HG03135 (cell line): Measurements from ENCODE around the gene EMC8.
A peak's percentile ranks its signal among the peaks of the same experiment; 100 is the strongest.
"Not testable (repeated sequence)": the region's sequence is repeated elsewhere in the genome, so short reads cannot be mapped to it uniquely, and the experiment has no call there.

Source experiments
- ATAC-seq: cut with Tn5 transposase; IDR thresholded peaks from one replicate; pipeline ENCODE4 v1.9.1; 2021; ENCODE audit warnings: mild to moderate bottlenecking, moderate library complexity; ENCODE audit not compliant: unreplicated experiment

EMC8 gene

DNA sequence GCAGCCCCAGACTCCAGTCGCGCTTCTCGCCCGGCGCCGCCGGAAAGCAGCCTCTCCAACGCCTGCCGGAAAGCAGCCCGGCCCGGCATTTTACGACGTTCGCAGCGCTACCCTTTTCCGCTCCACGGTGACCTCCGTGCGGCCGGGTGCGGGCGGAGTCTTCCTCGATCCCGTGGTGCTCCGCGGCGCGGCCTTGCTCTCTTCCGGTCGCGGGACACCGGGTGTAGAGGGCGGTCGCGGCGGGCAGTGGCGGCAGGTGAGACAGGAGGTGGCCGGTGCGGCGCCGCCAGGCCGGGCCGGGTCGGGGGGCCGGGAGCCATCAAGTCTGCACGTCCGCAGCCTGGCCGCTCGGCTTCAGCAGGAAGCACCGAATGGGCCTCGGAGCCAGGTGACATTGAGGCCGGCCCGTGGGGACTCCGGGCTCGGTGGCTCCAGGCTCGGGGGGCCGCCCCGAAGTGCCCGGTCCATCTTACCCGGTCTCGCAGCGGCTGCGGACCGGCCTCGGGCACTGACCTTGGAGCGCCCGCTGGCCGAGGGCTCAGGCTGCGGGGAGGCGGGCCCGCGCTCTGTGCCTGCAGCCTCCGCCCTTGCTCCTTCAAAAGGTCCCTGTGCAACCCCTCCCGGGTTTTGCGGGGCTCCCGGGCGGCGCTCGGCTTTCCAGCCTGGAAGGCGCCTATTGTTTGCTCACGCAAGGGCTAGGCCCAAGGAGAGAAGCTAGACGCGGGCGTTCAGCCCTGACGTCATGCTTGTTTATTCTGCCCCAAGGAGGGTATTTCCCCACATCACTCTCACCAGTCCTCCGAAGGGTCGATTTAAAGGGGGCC is at the start of gene EMC8, which contains the start of gene COX4I1:
Gene EMC8 (minus strand): TSS at position 48 of the 824 bp plus-strand sequence. CDS start 249 bp downstream, outside the sequence.
Gene COX4I1 (plus strand): TSS at position 199 of the 824 bp plus-strand sequence. CDS start 1,511 bp downstream, outside the sequence.
- peak; percentile 78 for ATAC-seq

DNA sequence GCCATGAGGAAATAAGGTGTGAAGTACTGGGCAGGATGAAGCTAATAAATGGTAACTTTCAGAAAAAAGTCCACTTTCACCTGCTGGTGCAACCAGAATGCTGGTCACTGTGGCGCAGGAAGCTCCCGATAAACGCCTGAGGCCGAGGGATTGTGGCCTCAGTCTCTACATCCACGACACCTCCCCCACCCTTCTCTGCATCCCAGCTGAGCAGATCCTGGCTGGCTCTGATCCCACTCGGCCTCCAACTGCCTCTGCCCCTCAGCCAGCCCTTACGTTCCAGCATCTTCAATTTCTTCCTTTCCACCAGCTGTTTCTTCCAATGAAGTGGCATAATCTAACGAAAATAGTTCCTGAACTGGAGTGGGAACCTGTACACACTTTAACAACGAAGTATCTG is 49.6 kb upstream of the EMC8 start:
- no peak for ATAC-seq

DNA sequence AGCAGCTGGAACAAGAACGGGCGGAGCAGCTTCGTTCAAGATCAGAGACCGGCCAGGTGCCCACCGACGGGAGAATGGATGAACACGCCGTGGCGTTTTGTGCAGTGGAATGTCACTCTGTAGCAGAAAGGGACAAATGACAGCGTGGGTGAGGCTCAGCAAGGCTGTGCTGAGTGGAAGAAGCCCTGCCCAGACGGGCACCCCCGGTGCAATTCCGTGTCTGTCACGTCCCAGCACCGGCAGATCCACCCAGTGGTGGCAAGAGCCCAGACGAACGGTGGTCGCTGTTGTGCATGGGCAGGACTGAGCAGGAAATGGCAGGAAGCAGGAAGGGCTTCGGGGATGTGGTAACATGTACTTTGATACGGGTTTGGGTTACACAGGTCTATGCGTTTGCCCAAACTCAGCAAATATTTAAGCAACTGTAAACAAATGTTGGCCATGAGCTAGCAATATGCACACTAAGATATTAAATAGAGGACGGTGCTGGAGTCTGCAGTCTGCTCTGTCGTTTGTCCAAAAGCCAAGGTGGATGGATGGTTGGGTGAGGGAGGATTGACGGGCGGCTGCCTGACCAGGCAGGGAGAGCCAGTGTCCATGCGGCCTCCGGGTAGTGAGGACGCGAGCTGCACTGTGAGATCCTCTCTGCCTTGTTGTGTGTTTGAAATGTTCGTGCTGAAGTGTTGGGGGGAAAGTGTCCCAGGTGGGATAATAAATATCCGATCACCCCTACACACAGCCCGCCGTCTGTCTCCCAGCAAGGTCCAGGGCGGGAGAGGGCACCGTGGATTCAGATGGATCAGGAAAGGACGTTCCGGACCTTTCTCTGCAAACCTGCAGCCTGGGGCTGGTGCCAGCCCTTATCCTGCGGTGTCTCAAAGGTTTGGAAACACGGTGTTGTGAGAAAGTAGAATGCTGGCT is 48.6 kb upstream of the EMC8 start:
- ATAC-seq, result no peak

DNA sequence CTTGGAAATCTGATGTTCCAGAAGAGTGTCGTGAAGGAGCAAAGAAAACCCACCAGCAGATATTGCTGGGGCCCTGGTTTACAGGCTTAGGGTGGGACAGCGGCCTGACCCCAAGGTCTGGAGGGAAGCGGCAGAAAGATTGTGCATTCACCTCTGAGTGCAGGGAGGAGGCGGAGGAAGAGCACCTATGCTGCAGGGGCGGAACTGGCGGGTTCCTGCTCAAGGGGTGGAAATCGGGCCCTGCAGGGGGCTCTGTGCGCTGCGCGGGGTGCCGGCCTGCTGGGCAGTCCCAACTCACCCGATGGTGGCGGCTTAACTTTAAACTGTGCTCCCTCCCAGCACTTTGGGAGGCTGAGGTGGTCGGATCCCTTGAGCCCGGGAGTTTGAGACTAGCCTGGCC is 47.7 kb upstream of the EMC8 start:
- no peak for ATAC-seq

DNA sequence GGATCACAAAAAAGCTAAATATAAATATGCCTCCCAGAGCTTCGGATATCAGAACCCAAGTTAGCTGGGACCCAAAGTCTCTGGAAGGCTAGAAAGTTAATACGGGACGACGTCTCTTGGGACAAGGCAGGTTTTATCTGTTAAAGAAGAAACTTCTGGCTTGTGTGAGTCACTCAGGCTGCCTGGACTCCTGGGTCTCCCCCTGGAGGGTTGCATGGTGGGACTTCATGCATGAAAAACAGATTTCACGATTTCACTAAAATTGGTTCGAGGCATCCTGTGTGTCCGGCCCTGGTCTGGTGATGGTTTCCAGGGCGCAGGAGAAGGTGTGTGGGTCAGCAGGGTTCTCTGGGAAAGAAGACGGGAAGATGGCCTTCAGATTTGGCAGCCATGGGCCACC is 47.1 kb upstream of the EMC8 start:
- no peak for ATAC-seq

DNA sequence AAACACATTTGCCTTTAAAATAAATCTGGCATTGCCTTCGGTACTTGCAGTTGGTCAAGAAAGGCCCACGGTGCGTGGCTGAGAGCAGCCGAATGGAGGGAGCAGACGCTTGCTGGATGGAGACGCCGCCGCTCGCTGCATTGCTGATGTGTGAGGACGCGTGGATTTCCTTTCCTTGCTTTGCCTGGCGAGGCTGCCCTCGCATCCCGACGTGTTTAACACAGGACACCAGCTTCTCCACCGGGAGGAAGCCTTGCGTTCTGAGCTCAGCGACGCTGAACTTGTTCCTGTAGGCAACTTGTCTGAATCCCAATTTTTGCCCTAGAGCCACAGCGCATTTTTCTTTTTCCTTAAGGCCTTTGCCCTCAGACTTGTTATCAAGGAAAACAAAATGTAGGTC is 45.9 kb upstream of the EMC8 start:
- no peak for ATAC-seq

DNA sequence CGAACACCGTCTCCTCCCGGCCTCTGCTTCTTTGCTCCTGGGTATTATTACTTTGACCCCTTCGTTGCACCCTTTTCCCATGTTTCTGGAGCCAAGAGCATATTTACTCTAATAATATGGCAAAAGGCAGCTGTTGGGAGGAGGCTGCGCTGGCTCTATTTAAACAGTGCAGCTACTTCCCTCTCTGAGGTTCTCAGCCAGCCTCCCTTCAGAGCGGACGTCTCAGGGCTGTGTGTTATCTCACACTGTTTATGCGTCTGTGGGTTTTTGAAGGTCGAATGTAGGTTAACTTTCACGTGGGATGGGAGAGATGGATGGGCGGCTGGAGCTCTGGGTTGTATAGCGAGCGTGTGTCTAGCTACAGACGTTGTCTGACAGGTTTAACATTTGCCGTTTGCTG is 45.4 kb upstream of the EMC8 start:
- no peak for ATAC-seq

DNA sequence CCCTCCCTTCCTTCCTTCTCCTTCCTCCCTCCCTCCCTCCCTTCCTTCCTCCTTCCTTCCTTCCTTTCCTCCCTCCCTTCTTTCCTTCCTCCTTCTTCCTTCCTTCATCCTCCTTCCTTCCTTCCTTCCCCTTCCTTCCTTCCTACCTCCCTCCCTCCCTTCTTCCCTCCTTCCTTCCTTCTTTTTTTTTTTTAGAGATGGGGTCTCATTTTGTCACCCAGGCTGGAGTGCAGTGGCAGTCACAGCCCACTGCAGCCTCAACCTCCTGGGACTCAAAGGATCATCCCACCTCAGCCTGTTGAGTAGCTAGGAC is 44.8 kb upstream of the EMC8 start:
- no peak for ATAC-seq

DNA sequence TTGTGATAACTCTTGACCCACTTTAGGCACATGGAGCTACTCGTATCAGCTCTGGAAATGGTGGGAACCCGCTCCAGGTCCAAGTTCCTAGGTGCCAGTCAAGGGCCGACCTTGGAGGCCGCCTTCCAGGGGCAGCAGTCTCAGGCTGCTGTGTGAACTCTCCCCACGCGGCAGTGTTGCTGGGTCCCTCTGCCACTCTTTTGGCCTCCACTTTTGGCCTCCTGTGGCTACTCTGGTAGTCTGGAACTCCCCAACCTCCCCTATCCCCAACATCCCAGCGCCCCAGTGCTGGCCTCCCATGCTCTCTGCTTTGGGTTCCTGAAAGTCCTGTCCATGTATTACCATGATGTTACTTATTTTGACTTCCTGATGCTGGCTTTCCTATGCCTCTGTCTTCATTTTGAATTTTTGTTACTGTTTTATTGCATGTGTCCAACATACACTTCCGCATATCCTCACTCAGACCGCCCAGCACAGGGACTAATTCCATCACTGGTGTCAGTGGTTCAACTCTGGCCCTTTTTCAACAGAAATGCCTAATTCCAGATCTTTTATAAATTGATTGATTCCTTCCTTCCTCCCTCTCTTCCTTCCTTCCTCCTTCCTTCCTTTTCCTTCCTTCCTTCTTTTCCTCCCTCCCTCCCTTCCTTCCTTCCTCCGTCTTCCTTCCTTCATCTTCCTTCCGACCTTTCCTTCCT is 44.3 kb upstream of the EMC8 start:
- ATAC-seq, result no peak

DNA sequence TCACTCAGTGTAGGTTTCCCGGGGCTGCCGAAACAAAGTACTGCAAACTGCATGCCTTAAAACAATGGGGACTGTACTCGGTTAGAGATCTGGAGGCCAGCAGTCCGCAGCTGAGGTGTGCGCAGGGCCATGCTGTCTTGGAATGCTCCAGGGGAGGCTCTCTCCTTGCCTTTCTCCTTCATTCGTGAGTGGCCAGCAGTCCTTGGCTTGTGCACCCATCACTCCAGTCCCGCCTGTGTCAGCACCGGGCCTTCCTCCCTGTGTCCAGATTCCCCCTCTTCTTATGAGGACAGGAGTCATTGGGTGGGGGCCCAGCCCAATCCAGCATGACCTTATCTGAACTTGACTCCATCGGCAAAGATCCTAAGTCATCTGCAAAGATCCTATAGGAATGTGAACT is 43.5 kb upstream of the EMC8 start:
- no peak for ATAC-seq

DNA sequence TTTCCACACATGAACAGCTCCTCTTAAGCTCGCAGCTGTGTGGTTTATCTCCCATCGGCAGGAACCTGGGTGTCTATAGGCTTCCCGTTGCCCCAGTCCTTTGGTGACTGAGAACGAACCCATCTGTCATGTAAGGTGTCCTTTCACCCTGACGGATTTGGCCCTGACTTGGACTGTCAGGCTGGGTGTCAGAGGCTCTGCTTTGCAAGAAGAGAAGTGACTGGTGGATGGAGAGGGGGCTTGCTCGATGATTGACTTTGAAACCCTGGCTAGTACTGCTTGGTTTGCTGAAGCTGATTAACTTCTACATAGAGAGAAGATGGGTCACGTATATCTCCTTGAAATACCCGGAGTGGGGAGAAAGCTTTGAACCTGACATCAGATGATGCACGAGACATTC is 43.1 kb upstream of the EMC8 start:
- ATAC-seq, result no peak

DNA sequence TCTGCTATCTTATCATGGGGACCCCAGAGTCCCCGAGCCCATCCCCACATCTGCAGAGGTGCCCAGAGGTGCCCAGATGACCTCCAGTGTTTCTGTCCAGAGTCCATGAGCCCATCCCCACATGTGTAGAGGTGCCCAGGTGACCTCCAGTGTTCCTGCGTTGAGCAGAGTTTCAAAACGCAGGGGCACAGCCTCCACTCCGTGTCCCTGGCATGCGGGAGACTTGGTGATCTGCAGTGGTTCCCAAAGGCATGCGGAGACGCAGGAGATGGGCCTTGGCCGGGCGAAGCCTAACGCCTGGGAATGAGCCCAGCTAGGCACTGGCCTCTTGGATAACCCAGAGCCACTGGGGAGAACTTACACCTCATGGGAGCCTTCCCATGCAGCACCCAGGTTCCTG is 41.5 kb upstream of the EMC8 start:
- no peak for ATAC-seq

DNA sequence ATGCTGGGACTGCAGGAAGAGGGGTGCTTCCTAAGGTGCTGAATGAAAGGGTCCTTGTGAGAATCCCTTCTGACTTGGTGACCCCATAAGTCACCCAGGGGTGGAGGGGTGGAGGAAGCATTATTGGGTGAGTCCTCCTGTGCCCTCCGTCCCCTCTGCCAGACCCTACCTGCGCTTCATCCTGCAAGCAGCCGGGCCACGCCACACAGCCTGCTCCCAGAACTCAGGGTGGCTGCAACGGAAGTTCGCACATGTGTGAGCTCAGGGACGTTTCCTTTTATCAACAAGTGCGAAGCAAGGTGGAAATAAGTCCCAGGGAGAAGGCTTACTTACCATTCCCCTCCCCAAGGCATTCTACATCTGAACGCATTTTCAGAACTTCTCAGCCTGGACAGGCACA is 41.1 kb upstream of the EMC8 start:
- no peak for ATAC-seq

DNA sequence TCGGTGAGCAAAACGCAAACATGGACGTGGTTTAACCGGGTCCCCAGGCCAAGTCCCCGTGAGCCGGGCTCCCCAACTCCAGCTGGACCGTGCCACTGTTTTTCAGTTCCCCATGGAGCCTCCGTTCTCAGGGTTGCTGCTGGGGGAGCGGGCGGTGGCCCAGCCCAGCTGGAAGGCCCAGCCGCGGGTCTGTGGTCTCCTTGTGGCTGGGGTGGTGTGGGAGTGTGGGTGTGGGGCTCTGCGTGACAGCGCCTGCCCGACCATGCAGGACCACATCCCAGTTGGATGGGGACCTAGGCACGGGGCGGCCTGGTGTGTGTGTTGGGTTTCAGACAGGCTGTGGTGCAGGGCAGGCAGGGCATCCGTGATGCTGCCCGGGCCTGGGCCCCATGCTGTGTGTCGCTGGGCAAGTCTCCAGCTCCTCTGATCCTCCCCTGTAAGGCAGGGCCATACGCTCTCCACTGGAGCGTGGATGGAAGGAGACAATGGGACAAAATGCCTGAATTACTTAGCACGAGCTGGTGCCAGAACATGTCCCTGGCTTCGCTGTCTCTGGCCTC is 40.4 kb upstream of the EMC8 start:
- ATAC-seq, result no peak

DNA sequence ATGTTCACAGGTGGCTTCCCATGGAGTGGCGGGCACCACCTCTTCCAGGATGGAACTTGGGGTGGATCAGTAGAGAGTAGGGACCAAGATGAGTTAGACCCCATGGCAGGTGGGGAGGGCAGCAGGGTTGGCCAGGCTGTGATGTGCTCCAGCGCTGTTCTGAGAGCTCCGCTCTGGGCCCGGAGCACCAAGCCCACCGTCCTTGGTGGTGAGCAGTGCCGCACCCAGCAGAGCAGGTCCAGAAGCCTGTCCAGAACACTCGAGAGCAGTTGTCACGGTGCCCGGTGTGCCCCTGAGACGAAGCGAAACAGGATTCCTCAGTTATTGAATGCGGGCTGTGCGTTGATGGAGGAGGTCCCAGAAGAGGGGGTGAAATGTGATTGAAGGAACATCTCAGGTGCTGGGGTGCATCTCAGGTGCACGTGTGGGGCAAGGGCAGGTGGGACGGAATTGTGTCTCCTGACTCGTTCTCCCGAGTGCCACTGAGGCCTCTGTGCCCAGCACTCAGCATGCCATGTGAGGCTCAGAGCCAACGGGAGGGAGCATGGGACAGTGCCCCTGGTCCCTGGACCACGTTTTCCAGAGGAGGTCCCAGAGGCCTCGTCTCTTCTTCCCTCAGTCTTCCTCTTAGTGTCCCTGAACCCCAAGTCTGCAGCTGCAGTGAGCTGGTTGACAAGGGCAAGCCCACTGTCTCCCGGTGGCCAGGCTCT is 39.7 kb upstream of the EMC8 start:
- ATAC-seq, result no peak

DNA sequence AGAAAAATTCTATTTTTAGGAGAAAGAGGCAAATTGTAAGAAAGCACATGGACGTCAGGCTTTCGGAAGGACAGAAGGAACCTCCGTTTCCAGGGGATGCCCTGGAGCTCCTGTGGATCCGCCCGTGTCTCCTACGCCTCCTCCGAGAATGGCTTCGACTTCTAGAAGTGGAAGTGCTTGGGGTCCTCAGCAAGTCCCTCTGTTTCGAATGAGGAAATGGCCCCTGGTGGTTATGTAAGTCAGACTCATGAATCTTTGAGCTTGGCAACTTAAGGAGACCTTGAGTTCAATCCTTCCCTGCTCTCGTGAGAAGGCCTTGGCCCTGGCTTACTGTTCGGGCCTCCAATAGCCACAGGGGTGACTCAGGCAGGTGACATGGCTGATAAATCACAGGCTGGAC is 39.0 kb upstream of the EMC8 start:
- no peak for ATAC-seq

DNA sequence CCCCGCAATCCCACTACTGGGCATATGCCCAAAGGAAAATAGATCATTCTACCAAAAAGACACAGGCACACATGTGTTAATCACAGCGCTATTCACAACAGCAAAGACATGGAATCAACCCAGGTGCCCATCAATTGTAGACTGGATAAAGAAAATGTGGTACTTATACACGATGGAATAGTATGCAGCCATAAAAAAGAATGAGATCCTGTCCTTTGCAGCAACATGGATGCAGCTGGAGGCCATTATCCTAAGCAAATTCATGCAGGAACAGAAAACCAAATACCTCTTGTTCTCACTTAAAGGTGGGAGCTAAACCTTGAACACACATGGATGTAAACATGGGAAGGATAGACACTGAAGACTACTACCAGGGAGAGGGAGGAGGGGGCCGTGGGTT is 38.3 kb upstream of the EMC8 start:
- ATAC-seq, result not testable (repeated sequence)

DNA sequence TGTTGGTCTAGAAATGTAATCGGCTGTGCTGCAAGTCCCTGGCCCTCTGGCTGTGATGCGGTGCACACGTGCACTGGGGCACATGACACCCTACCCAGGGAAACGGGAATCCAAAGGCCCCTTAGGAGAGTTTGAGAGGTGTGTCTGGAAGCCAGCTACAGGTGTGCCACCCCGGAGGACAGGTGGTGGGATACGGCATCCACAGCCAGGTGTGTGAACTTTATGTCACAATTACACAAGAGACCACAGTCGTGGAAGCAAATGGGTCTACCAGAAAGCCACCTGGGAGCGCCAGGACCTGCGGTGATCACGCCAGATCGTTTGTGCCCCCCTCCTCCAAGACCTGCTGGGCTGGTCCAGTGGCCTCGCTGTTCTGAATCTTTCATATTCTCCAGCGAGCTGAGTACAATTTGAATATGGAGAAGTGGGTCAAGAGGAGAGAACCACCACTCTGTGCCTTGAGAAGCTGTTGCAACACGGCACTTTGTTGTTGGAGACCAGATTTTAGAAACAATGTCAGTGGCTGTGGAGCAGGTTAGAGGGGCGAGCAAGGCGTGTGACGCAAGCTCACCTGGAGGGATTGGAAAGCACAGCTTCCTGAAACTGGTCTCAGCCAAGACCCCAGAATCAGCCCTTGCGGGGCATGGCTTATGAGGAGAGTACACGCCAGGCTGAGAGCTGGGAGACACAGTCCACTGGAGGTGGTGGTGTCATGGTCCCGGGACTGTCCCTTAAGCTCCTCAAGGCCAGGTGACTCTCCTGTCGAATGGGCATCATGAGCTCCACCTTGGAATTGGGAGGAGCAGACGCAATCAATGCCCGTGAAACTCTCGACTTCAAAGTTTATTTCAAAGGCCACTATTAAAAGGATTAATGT is 37.6 kb upstream of the EMC8 start:
- ATAC-seq, result no peak

DNA sequence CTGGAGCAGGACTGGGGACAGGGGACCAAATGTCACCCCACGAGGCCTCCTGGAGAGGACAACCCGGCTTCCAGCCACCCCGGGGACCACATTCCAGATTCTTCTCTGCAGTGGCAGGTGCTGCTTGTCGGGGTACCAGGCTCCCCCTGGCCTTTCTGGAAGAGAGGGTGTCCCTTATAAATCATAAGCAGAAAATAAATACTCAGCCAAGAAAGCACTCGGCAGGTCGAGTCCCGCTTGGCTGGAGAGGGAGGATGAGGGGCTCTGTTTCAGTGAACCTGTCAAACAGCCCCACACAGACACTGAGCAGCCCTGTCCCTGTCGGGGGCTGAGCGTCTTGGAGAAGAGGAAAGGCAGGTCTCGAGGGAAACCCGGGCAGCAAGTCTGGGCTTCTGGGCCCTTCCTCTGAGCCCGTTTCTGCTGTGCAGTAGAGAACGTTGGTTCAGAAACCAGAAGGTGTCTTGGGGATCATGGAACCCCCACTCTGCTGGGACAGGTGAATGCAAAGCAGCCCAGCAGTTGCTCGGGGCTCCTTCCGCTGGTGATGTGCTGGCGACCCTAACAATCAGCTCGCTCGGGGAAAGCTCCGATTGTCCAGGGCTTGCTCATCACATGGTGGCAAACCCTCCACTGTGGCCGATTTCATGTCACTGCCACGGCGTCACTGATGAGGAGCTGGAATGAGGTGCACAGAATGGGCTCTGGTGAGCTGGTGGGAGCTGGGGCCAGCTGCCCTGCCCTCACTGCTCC is 36.8 kb upstream of the EMC8 start:
- no peak for ATAC-seq
